Mesendoderm (in vitro differentiated cells): ENCODE measurements around the gene THSD4.

Experiments
- DNase-seq: peaks from one replicate; pipeline ENCODE4 v3.0.0; 2013
- H2AK5ac ChIP-seq: 2 replicates; pipeline ENCODE4 v1.6.1; 2013; ENCODE audit warnings: low read length, inconsistent platforms
- H2BK120ac ChIP-seq: 2 replicates; pipeline ENCODE4 v1.6.1; 2013; ENCODE audit warnings: low read depth, mild to moderate bottlenecking, low read length, moderate library complexity, mixed read lengths
- H2BK15ac ChIP-seq: replicated peaks from 2 replicates; pipeline ENCODE4 v1.6.1; 2013; ENCODE audit warnings: low read depth, mild to moderate bottlenecking, moderate library complexity
- H2BK5ac ChIP-seq: 2 replicates; pipeline ENCODE4 v1.6.1; 2013; ENCODE audit warnings: low read length, inconsistent platforms
- H3K18ac ChIP-seq: 2 replicates; pipeline ENCODE4 v1.6.1; 2013; ENCODE audit warnings: mild to moderate bottlenecking, low read length, mixed read lengths
- H3K23ac ChIP-seq: one replicate; pipeline ENCODE4 v1.6.1; 2013; ENCODE audit warnings: low read length
- H3K27ac ChIP-seq: 2 replicates; pipeline ENCODE4 v1.5.1; 2013; ENCODE audit warnings: low read depth, mild to moderate bottlenecking, inconsistent platforms, low read length, moderate library complexity
- H3K27me3 ChIP-seq: 2 replicates; pipeline ENCODE4 v1.6.1; 2013; ENCODE audit warnings: low read length, control low read depth, mild to moderate bottlenecking, inconsistent platforms; ENCODE audit not compliant: insufficient read depth, poor library complexity
- H3K36me3 ChIP-seq: 2 replicates; pipeline ENCODE4 v1.6.1; 2013; ENCODE audit warnings: low read length, inconsistent platforms; ENCODE audit not compliant: control insufficient read depth, insufficient read depth
- H3K4ac ChIP-seq: one replicate; pipeline ENCODE4 v1.6.1; 2013; ENCODE audit warnings: low read depth, mild to moderate bottlenecking, low read length, moderate library complexity
- H3K4me1 ChIP-seq: 2 replicates; pipeline ENCODE4 v1.6.1; 2013; ENCODE audit warnings: low read depth, low read length, inconsistent platforms; ENCODE audit not compliant: control insufficient read depth
- H3K4me2 ChIP-seq: 2 replicates; pipeline ENCODE4 v1.6.1; 2013; ENCODE audit warnings: low read length
- H3K4me3 ChIP-seq: 2 replicates; pipeline ENCODE4 v1.5.1; 2013; ENCODE audit warnings: mild to moderate bottlenecking, low read length
- H3K56ac ChIP-seq: one replicate; pipeline ENCODE4 v1.6.1; 2013; ENCODE audit warnings: low read length
- H3K79me1 ChIP-seq: 2 replicates; pipeline ENCODE4 v1.6.1; 2013; ENCODE audit warnings: low read length, inconsistent platforms
- H3K79me2 ChIP-seq: 2 replicates; pipeline ENCODE4 v1.6.1; 2013; ENCODE audit warnings: mild to moderate bottlenecking, low read length; ENCODE audit not compliant: control insufficient read depth, insufficient read depth
- H3K9ac ChIP-seq: 2 replicates; pipeline ENCODE4 v1.6.1; 2013; ENCODE audit warnings: low read length, inconsistent platforms
- H4K5ac ChIP-seq: one replicate; pipeline ENCODE4 v1.6.1; 2013; ENCODE audit warnings: low read length
- H4K8ac ChIP-seq: one replicate; pipeline ENCODE4 v1.6.1; 2013; ENCODE audit warnings: low read depth, mild to moderate bottlenecking, control low read depth, low read length, moderate library complexity
- WGBS: extraction: QIAGEN DNeasy Blood & Tissue Kit; methylation state at CpG from one replicate; pipeline ENCODE4 v1.1.7; 2013; ENCODE audit warnings: low lambda C conversion rate, missing lambda C conversion rate; ENCODE audit not compliant: insufficient coverage; ENCODE audit errors: extremely low coverage; 5-methylcytosine and 5-hydroxymethylcytosine counted together

The THSD4 gene

GRCh38 chr15:71290881-71291635, 175.8 kb downstream of the THSD4 start:
- Histone ChIP-seq H3K4ac (no peak overlapping the region), H3K79me2 (no peaks in the 10 kb centered on the region), H3K56ac (no peak overlapping the region), H2BK120ac (no peak overlapping the region), H2BK5ac (no peak overlapping the region), H4K5ac (no peak overlapping the region), H3K79me1 (no peaks in the 10 kb centered on the region), H3K9ac (no peak overlapping the region), H3K4me2 (no peak overlapping the region), H3K18ac (no peak overlapping the region), H3K4me3 (no peak overlapping the region), H4K8ac (no peak overlapping the region), H2AK5ac (no peak overlapping the region), H2BK15ac (no peak overlapping the region), H3K27ac (no peak overlapping the region), H3K27me3 (no peaks in the 10 kb centered on the region), H3K23ac (no peak overlapping the region), H3K36me3 (no peaks in the 10 kb centered on the region), H3K4me1 (no peaks in the 10 kb centered on the region)
- no CpG with 5 or more reads among the region's 2 CpGs for WGBS
- DNase-seq: no peak

DNA sequence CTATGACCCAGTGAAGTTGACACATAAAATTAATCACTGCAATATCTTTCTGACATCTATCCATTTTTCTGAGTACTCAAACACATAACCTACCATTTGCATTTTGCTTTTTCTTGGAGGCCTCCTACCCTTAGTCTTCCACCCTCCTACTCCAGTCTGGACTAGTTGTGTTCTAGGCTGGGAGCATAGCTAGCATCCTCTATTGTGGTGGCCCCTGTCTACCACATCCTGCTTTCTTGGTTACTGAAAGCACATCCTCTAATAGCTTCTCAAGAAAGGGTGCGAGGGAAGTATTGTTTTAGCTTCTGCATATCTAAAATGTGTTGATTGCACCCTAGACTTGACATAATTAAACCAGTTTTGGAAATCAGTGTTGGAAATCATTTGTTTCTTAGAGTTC, 176.5 kb downstream of the THSD4 start:
- Histone ChIP-seq H3K56ac (no peak overlapping the region), H3K4me3 (no peak overlapping the region), H3K27me3 (no peaks in the 10 kb centered on the region), H4K5ac (no peak overlapping the region), H3K23ac (no peak overlapping the region), H2BK5ac (no peak overlapping the region), H3K18ac (no peak overlapping the region), H2BK15ac (no peak overlapping the region), H3K4ac (no peak overlapping the region), H4K8ac (no peak overlapping the region), H2BK120ac (no peak overlapping the region), H3K79me1 (no peaks in the 10 kb centered on the region), H3K27ac (no peak overlapping the region), H3K79me2 (no peaks in the 10 kb centered on the region), H3K4me1 (no peaks in the 10 kb centered on the region), H2AK5ac (no peak overlapping the region), H3K9ac (no peak overlapping the region), H3K36me3 (no peaks in the 10 kb centered on the region), H3K4me2 (no peak overlapping the region)
- no peak for DNase-seq
- WGBS: no CpG with 5 or more reads among the region's 1 CpG

- H3K56ac ChIP-seq: no peak overlapping the region
- no peak overlapping the region for H3K27ac ChIP-seq
Observed at GRCh38 chr15:71293723-71294122, 178.5 kb downstream of the THSD4 start.

GRCh38 chr15:71294251-71294910, 179.1 kb downstream of the THSD4 start:
- H2BK15ac ChIP-seq: no peak overlapping the region
- H3K27ac ChIP-seq: no peak overlapping the region
- H3K27me3 ChIP-seq: no peaks in the 10 kb centered on the region
- H3K4me2 ChIP-seq: no peak overlapping the region
- no peak overlapping the region for H3K56ac ChIP-seq
- no peaks in the 10 kb centered on the region for H3K36me3 ChIP-seq
- H3K9ac ChIP-seq: no peak overlapping the region
- no peaks in the 10 kb centered on the region for H3K4me1 ChIP-seq
- no peak overlapping the region for H2BK5ac ChIP-seq
- no peak overlapping the region for H3K4ac ChIP-seq
- H4K8ac ChIP-seq: no peak overlapping the region
- no peaks in the 10 kb centered on the region for H3K79me1 ChIP-seq
- no peak overlapping the region for H2BK120ac ChIP-seq
- DNase-seq: no peak
- no peak overlapping the region for H2AK5ac ChIP-seq
- H3K4me3 ChIP-seq: no peak overlapping the region
- H4K5ac ChIP-seq: no peak overlapping the region
- H3K79me2 ChIP-seq: no peaks in the 10 kb centered on the region
- H3K18ac ChIP-seq: no peak overlapping the region
- no CpG with 5 or more reads among the region's 12 CpGs for WGBS
- H3K23ac ChIP-seq: no peak overlapping the region

More at GRCh38 chr15:71293723-71294122, 178.5 kb downstream of the THSD4 start:
- no CpG with 5 or more reads among the region's 2 CpGs for WGBS
- Histone ChIP-seq H2BK120ac (no peak overlapping the region), H3K4ac (no peak overlapping the region), H3K36me3 (no peaks in the 10 kb centered on the region), H3K79me2 (no peaks in the 10 kb centered on the region), H4K8ac (no peak overlapping the region), H3K4me2 (no peak overlapping the region), H4K5ac (no peak overlapping the region), H2BK15ac (no peak overlapping the region), H2AK5ac (no peak overlapping the region), H3K23ac (no peak overlapping the region), H3K4me1 (no peaks in the 10 kb centered on the region), H3K9ac (no peak overlapping the region), H3K18ac (no peak overlapping the region), H2BK5ac (no peak overlapping the region), H3K4me3 (no peak overlapping the region), H3K79me1 (no peaks in the 10 kb centered on the region), H3K27me3 (no peaks in the 10 kb centered on the region)
- no peak for DNase-seq

DNA sequence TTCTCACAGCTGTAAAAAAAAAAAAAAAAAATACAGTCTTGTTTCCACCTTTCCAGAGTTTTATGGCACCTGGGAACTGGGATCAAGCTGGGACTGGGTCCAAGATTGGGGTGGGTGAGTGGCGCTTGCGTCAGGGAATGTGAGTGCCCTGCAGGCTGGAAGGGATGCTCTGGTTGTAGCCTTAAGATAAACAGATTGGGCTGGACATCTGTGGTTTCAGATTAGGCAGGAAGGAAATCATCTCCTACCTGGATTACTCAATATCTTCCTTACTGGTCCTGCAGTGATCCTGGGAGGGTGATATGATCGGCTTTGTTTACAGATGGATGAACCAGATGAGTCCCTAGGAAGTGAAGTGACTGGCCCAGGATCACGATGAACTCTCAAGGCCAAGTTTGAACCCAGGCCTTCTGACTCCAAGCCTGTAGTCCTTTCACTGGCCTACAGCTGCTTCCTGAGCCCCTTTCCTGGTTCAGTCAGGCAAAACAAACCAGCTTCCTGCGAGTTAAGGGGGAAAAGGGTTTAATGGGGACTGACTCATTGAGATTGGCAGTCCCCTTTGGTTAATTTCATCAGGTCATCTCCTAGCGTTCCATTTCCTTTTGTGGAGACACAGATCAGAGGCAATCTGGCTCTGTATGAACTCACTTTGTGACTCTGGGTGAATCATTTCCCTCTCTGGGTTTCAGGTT, 179.8 kb downstream of the THSD4 start:
- Histone ChIP-seq H3K27me3 (no peaks in the 10 kb centered on the region), H3K56ac (no peak overlapping the region), H3K4me1 (no peaks in the 10 kb centered on the region), H2BK15ac (no peak overlapping the region), H3K79me2 (no peaks in the 10 kb centered on the region), H3K4ac (no peak overlapping the region), H4K5ac (no peak overlapping the region), H4K8ac (no peak overlapping the region), H2AK5ac (no peak overlapping the region), H3K79me1 (no peaks in the 10 kb centered on the region), H2BK120ac (no peak overlapping the region), H3K36me3 (no peaks in the 10 kb centered on the region), H3K27ac (no peak overlapping the region), H3K18ac (no peak overlapping the region), H3K4me3 (no peak overlapping the region), H3K4me2 (no peak overlapping the region), H2BK5ac (no peak overlapping the region), H3K9ac (no peak overlapping the region), H3K23ac (no peak overlapping the region)
- peak; percentile 30 for DNase-seq
- WGBS: no CpG with 5 or more reads among the region's 6 CpGs
